Measurements from ENCODE around the gene EVC2. TPM values are rescaled to one million over a fixed set of nuclear protein-coding genes. Genes with fewer than 3 reads are reported as not detected.

The EVC2 gene
- total RNA-seq, 1 experiment from 2014 or later: 3.2 TPM

- H3K4me1 ChIP-seq (ENCODE audit: insufficient read depth, low read length): no peaks in the 10 kb centered on the region
- intact Hi-C loops (cut with micrococcal nuclease): no loop called here
- BruUV-seq (replicated peaks): no TSS peak
Observed at GRCh38 chr4:5553801-5554200, 154.6 kb downstream of the EVC2 start.

GRCh38 chr4:5552451-5552850, 155.9 kb downstream of the EVC2 start:
- no TSS peak for BruUV-seq (replicated peaks)

More at GRCh38 chr4:5553801-5554200, 154.6 kb downstream of the EVC2 start:
- ChIA-PET POLR2A (ENCODE audit: unreplicated experiment) (no interaction called here), CTCF (no interaction called here)
- TF ChIP-seq, protein P1, sequence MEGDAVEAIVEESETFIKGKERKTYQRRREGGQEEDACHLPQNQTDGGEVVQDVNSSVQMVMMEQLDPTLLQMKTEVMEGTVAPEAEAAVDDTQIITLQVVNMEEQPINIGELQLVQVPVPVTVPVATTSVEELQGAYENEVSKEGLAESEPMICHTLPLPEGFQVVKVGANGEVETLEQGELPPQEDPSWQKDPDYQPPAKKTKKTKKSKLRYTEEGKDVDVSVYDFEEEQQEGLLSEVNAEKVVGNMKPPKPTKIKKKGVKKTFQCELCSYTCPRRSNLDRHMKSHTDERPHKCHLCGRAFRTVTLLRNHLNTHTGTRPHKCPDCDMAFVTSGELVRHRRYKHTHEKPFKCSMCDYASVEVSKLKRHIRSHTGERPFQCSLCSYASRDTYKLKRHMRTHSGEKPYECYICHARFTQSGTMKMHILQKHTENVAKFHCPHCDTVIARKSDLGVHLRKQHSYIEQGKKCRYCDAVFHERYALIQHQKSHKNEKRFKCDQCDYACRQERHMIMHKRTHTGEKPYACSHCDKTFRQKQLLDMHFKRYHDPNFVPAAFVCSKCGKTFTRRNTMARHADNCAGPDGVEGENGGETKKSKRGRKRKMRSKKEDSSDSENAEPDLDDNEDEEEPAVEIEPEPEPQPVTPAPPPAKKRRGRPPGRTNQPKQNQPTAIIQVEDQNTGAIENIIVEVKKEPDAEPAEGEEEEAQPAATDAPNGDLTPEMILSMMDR (conservative IDR thresholded peaks at IDR 0.05; ENCODE audit: low read depth, low read length): no peak
- TF ChIP-seq EZH2 (IDR thresholded peaks at IDR 0.05; ENCODE audit: low read length, unreplicated experiment) (no peak), EZH2phosphoT487 (IDR thresholded peaks at IDR 0.05; ENCODE audit: borderline replicate concordance, low read length) (no peak)
- H2AFZ ChIP-seq (ENCODE audit: low read length): no peak overlapping the region
- no peaks in the 10 kb centered on the region for H3F3A ChIP-seq (ENCODE audit: low read length, unreplicated experiment)
- no peaks in the 10 kb centered on the region for H4K20me1 ChIP-seq (ENCODE audit: low read length)
- DNase-seq (no peak), ATAC-seq (no peak)
- no peak overlapping the region for H3K9ac ChIP-seq (ENCODE audit: low read length)
- H3K36me3 ChIP-seq (ENCODE audit: low read depth, low read length): no peaks in the 10 kb centered on the region
- H3K4me3 ChIP-seq (ENCODE audit: low read length): no peak overlapping the region
- H3K27ac ChIP-seq (ENCODE audit: low read length): no peak overlapping the region
- H3K27me3 ChIP-seq (ENCODE audit: low read length): no peaks in the 10 kb centered on the region
- H3K9me3 ChIP-seq (ENCODE audit: low read length): no peaks in the 10 kb centered on the region
- no peaks in the 10 kb centered on the region for H3K9me2 ChIP-seq (replicated peaks; ENCODE audit: low read length)
- H3K79me2 ChIP-seq (ENCODE audit: low read length): no peaks in the 10 kb centered on the region
- no peak overlapping the region for H3K4me2 ChIP-seq (ENCODE audit: low read length)

DNA sequence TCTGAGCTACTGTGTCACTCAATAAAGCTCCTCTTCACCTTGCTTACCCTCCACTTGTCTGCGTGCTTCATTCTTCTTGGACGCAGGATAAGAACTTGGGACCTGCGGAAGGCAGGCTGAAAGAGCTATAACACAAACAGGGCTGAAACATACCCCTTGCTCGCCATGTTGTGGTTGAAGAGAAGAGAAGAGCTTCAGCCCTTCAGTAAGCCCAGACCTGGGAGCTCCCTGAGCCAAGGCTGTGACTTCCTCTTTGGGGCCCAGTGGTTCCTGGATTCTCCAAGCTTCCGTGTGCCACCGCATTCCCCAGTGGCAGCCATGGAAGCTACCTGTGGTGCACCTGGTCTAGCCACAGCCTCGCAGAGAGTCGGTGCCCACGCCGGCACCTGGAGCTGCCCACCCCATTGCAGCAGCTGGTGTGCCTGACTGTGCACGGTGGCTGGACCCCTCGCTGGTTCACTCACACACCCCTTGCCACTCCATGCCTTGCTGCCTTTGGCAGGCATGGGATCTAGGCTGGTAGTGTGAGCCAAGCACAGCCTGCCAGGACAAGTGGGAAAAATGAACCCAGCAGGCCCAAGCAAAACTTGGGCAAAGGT, 160.6 kb downstream of the EVC2 start:
- H3K9me3 ChIP-seq (ENCODE audit: low read length): no peaks in the 10 kb centered on the region

More at GRCh38 chr4:5552451-5552850, 155.9 kb downstream of the EVC2 start:
- TF ChIP-seq, protein P1 (conservative IDR thresholded peaks at IDR 0.05; ENCODE audit: low read depth, low read length): no peak
- TF ChIP-seq EZH2phosphoT487 (IDR thresholded peaks at IDR 0.05; ENCODE audit: borderline replicate concordance, low read length) (no peak), EZH2 (IDR thresholded peaks at IDR 0.05; ENCODE audit: low read length, unreplicated experiment) (no peak)
- H3K27ac ChIP-seq (ENCODE audit: low read length): no peak overlapping the region
- DNase-seq (no peak), ATAC-seq (no peak)
- POLR2A ChIA-PET (ENCODE audit: unreplicated experiment): no interaction called here
- CTCF ChIA-PET: no interaction called here
- no peaks in the 10 kb centered on the region for H3K27me3 ChIP-seq (ENCODE audit: low read length)
- no peaks in the 10 kb centered on the region for H3K9me2 ChIP-seq (replicated peaks; ENCODE audit: low read length)
- no peak overlapping the region for H3K4me3 ChIP-seq (ENCODE audit: low read length)
- no peaks in the 10 kb centered on the region for H3K9me3 ChIP-seq (ENCODE audit: low read length)
- H3K4me2 ChIP-seq (ENCODE audit: low read length): no peak overlapping the region
- no peaks in the 10 kb centered on the region for H3F3A ChIP-seq (ENCODE audit: low read length, unreplicated experiment)
- H3K36me3 ChIP-seq (ENCODE audit: low read depth, low read length): no peaks in the 10 kb centered on the region
- H4K20me1 ChIP-seq (ENCODE audit: low read length): no peaks in the 10 kb centered on the region
- H3K4me1 ChIP-seq (ENCODE audit: insufficient read depth, low read length): no peaks in the 10 kb centered on the region
- no peak overlapping the region for H3K9ac ChIP-seq (ENCODE audit: low read length)
- intact Hi-C loops (cut with micrococcal nuclease): no loop called here
- no peaks in the 10 kb centered on the region for H3K79me2 ChIP-seq (ENCODE audit: low read length)
- no peak overlapping the region for H2AFZ ChIP-seq (ENCODE audit: low read length)

More for the DNA sequence above, 160.6 kb downstream of the EVC2 start:
- no peak overlapping the region for H3K27ac ChIP-seq (ENCODE audit: low read length)
- ATAC-seq: no peak
- DNase-seq: no peak
- no peak overlapping the region for H2AFZ ChIP-seq (ENCODE audit: low read length)
- no peaks in the 10 kb centered on the region for H3K9me2 ChIP-seq (replicated peaks; ENCODE audit: low read length)
- intact Hi-C loops (cut with micrococcal nuclease): no loop called here
- no peaks in the 10 kb centered on the region for H4K20me1 ChIP-seq (ENCODE audit: low read length)
- H3K9ac ChIP-seq (ENCODE audit: low read length): no peak overlapping the region
- TF ChIP-seq EZH2phosphoT487 (IDR thresholded peaks at IDR 0.05; ENCODE audit: borderline replicate concordance, low read length) (no peak), EZH2 (IDR thresholded peaks at IDR 0.05; ENCODE audit: low read length, unreplicated experiment) (no peak)
- TF ChIP-seq, protein P1 (conservative IDR thresholded peaks at IDR 0.05; ENCODE audit: low read depth, low read length): no peak
- H3K79me2 ChIP-seq (ENCODE audit: low read length): no peaks in the 10 kb centered on the region
- no peaks in the 10 kb centered on the region for H3K27me3 ChIP-seq (ENCODE audit: low read length)
- H3K4me3 ChIP-seq (ENCODE audit: low read length): no peak overlapping the region
- no peaks in the 10 kb centered on the region for H3F3A ChIP-seq (ENCODE audit: low read length, unreplicated experiment)
- no TSS peak for BruUV-seq (replicated peaks)
- ChIA-PET CTCF (no interaction called here), POLR2A (ENCODE audit: unreplicated experiment) (no interaction called here)
- H3K4me2 ChIP-seq (ENCODE audit: low read length): no peak overlapping the region
- no peaks in the 10 kb centered on the region for H3K36me3 ChIP-seq (ENCODE audit: low read depth, low read length)
- no peaks in the 10 kb centered on the region for H3K4me1 ChIP-seq (ENCODE audit: insufficient read depth, low read length)

All from PC-3 (cell line).